ENCODE data around the gene MORN1.

MORN1 gene

DNA sequence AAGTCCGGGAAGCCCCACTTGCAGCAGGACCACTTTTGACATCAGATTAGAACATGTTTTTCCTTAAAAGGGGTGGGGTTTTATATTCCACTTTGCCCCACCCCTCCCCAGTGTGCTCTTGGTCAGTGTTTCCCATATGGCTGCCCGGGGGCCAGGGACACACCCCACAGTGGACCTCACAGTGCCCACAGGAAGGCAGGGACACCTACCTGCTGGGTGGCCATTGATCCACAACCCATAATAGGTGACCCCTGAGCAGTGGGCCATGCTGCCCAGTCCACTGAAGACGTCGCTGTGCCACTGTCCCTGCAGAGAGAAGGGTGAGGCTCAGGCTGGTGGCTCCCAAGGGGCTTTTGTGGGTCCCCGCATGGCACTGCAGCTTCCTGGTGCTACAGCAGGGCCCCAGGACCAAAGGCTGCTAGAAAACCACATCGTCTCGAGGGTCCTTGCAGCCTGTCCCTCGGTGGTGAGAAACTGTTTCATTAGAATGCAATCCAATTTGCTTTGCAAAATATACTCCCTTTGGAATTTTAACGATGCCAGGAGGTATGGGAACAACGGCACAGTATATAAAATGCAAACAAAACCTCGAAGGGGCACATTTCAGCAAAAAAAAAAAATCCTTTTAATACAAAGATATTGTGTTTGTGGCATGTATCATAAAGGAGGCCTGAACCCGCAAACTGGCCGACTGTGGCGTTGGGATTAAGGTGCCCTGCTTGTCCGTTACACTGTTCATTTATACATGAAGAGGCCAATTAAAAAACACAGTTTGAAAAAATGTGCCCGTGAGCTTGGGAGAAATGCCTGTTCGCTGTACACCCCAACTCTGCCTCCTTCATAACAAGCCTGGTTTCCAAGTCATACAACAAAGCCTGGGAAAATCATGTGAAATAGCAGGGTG lies 16.9 kb downstream of the MORN1 start:
- no peak overlapping the region for H3K9ac ChIP-seq (ENCODE audit: low read length)
- peaks cover 0 to 3% of the 10 kb centered on the region in 2 experiments for H3K27me3 ChIP-seq (ENCODE audit: control insufficient read depth in 1 of 2, insufficient read depth in 1 of 2, low read length in 2 of 2)
- no peak for DNase-seq
- no peak overlapping the region for H4K8ac ChIP-seq (ENCODE audit: low read length)
- no peak overlapping the region for H2BK120ac ChIP-seq (ENCODE audit: low read depth, low read length)
- H2AK5ac ChIP-seq (ENCODE audit: low read length, severe bottlenecking): no peak overlapping the region
- H3K4me2 ChIP-seq (ENCODE audit: low read length, poor library complexity, severe bottlenecking): no peak overlapping the region
- peak overlapping the region; percentile 8 for H2BK15ac ChIP-seq (ENCODE audit: low read depth, poor library complexity, severe bottlenecking)
- no peak overlapping the region for H2BK12ac ChIP-seq (ENCODE audit: low read length in 2 of 2)
- H3K18ac ChIP-seq (ENCODE audit: low read depth in 1 of 2, low read length in 2 of 2): no peak overlapping the region
- no peak overlapping the region for H3K14ac ChIP-seq (ENCODE audit: low read length in 2 of 2)
- H3K4me1 ChIP-seq (ENCODE audit: control insufficient read depth, insufficient read depth, low read depth, low read length): peaks cover 13% of the 10 kb centered on the region
- H3K4me3 ChIP-seq (ENCODE audit: insufficient read depth in 1 of 2, low read depth in 1 of 2, low read length in 2 of 2): no peak overlapping the region
- H4K91ac ChIP-seq (ENCODE audit: low read length): no peak overlapping the region
- 85% methylated on average over 15 of the region's 17 CpGs for WGBS
- no peak overlapping the region for H3K4ac ChIP-seq (ENCODE audit: low read depth in 1 of 2, low read length in 2 of 2)
- H3K27ac ChIP-seq (ENCODE audit: low read length, poor library complexity, severe bottlenecking): no peak overlapping the region
- H3K9me3 ChIP-seq (ENCODE audit: control insufficient read depth, low read length): no peaks in the 10 kb centered on the region
- H2AFZ ChIP-seq (ENCODE audit: low read depth, low read length): no peak overlapping the region
- H3K36me3 ChIP-seq (ENCODE audit: control insufficient read depth in 1 of 2, insufficient read depth in 2 of 2, low read depth in 1 of 2, low read length in 2 of 2): peaks cover 0 to 3% of the 10 kb centered on the region in 2 experiments
- H2BK5ac ChIP-seq (ENCODE audit: low read depth, low read length, poor library complexity, severe bottlenecking): no peak overlapping the region
- no peak overlapping the region for H3K23ac ChIP-seq (ENCODE audit: low read length in 2 of 2)
- no peaks in the 10 kb centered on the region for H3K79me1 ChIP-seq (replicated peaks; ENCODE audit: low read length, poor library complexity, severe bottlenecking)

DNA sequence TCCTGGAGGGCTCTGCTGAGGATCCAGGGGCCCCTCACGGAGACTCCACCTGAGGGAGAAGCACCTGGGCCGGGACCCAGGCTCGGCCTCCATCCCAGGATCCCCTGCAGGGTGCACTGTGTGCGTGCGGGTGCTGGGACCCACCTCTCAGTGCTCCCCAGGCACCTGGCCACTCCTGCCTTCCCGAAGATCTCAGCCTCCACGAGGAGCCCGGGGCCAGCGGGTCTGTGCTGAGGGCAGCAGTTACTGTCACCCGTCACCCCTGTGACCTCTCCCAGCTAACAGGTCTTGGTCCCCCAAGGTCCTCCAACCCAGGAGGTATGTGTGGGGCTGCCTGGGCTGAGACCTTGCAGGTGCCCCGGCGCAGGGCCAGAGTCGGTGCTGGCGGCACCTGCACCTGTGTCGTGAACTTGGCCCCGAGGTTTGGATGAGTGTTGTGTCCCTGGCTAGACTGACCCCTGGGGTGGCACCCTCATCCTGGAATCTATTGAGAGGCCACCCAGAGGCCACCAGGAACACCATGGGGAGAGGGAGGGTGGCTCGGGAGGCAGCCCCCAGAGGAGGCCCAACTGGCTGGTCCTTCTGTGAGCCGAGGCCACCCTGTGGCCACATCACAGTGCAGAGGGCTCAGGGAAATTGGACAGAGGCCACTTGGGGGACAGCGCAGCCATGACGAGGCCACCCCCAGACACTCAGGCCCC lies 17.7 kb downstream of the MORN1 start:
- H3K9me3 ChIP-seq (ENCODE audit: control insufficient read depth, low read length): no peaks in the 10 kb centered on the region
- no peak overlapping the region for H3K9ac ChIP-seq (ENCODE audit: low read length)
- H3K79me1 ChIP-seq (replicated peaks; ENCODE audit: low read length, poor library complexity, severe bottlenecking): no peaks in the 10 kb centered on the region
- no peak overlapping the region for H2BK120ac ChIP-seq (ENCODE audit: low read depth, low read length)
- H3K27me3 ChIP-seq (ENCODE audit: control insufficient read depth in 1 of 2, insufficient read depth in 1 of 2, low read length in 2 of 2): peaks cover 0 to 3% of the 10 kb centered on the region in 2 experiments
- no peak overlapping the region for H2AK5ac ChIP-seq (ENCODE audit: low read length, severe bottlenecking)
- no peak overlapping the region for H3K4me2 ChIP-seq (ENCODE audit: low read length, poor library complexity, severe bottlenecking)
- DNase-seq: no peak
- no peak overlapping the region for H3K18ac ChIP-seq (ENCODE audit: low read depth in 1 of 2, low read length in 2 of 2)
- no peak overlapping the region for H2BK5ac ChIP-seq (ENCODE audit: low read depth, low read length, poor library complexity, severe bottlenecking)
- 91% methylated on average over 20 of the region's 20 CpGs for WGBS
- H3K4ac ChIP-seq (ENCODE audit: low read depth in 1 of 2, low read length in 2 of 2): no peak overlapping the region
- H3K36me3 ChIP-seq (ENCODE audit: control insufficient read depth in 1 of 2, insufficient read depth in 2 of 2, low read depth in 1 of 2, low read length in 2 of 2): peaks cover 0 to 3% of the 10 kb centered on the region in 2 experiments
- no peak overlapping the region for H4K8ac ChIP-seq (ENCODE audit: low read length)
- no peak overlapping the region for H3K4me3 ChIP-seq (ENCODE audit: insufficient read depth in 1 of 2, low read depth in 1 of 2, low read length in 2 of 2)
- H3K4me1 ChIP-seq (ENCODE audit: control insufficient read depth, insufficient read depth, low read depth, low read length): peaks cover 13% of the 10 kb centered on the region
- peak overlapping the region; percentile 8 for H2BK15ac ChIP-seq (ENCODE audit: low read depth, poor library complexity, severe bottlenecking)
- H3K14ac ChIP-seq (ENCODE audit: low read length in 2 of 2): no peak overlapping the region
- no peak overlapping the region for H3K23ac ChIP-seq (ENCODE audit: low read length in 2 of 2)
- no peak overlapping the region for H2AFZ ChIP-seq (ENCODE audit: low read depth, low read length)
- no peak overlapping the region for H3K27ac ChIP-seq (ENCODE audit: low read length, poor library complexity, severe bottlenecking)
- no peak overlapping the region for H4K91ac ChIP-seq (ENCODE audit: low read length)
- no peak overlapping the region for H2BK12ac ChIP-seq (ENCODE audit: low read length in 2 of 2)

DNA sequence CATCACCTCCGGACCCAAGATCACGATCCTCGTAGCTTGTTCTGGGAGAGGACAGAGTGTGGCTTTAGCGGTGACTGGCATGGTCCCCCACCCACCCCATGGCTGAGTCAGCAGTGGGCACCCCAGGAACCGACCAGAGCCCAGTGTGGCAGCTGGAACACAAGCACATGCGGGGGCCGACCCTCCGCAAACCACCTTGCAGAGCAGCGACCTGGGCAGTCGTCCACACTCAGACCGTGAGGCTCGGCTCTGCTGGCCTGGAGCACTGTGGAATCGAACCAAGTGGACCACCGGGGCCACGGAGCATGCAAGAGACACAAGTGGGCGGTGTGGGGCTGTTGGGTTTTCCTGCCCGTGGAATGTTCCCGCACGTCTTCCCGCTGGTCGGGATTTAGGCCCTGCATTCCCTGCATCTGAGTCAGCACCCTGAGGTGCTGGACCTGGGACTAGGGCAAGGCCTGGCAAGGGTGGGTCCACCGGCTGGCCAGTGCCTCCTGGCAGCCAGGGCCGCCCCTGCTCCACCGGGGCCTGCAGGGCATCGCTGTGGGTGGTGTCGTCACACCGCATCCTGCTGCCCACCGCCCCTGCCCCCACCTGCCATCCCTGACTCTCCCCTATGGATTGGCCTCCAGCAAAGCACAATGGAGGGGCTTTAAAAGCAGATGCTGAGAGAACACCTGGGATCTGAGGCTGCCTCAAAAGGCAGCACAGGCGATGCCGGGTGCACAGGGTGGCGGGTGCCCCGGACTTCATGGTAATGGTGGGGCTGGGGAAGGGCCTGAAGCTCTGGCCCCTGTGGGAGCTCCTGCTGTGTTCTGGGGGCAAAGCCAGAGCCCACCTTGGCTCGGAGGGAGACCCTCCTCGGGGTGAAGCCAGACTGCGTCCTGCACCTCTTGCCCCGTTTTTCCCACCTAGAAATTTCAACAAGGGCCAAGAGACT lies 18.5 kb downstream of the MORN1 start:
- Histone ChIP-seq H4K8ac (ENCODE audit: low read length) (no peak overlapping the region), H4K91ac (ENCODE audit: low read length) (peak overlapping the region; percentile 36), H3K23ac (ENCODE audit: low read length in 2 of 2) (no peak overlapping the region), H2BK15ac (ENCODE audit: low read depth, poor library complexity, severe bottlenecking) (no peak overlapping the region), H3K14ac (ENCODE audit: low read length in 2 of 2) (no peak overlapping the region), H3K4ac (ENCODE audit: low read depth in 1 of 2, low read length in 2 of 2) (no peak overlapping the region), H3K79me1 (replicated peaks; ENCODE audit: low read length, poor library complexity, severe bottlenecking) (no peaks in the 10 kb centered on the region), H2AK5ac (ENCODE audit: low read length, severe bottlenecking) (no peak overlapping the region), H3K4me3 (ENCODE audit: insufficient read depth in 1 of 2, low read depth in 1 of 2, low read length in 2 of 2) (no peak overlapping the region), H2BK120ac (ENCODE audit: low read depth, low read length) (no peak overlapping the region), H3K27me3 (ENCODE audit: control insufficient read depth in 1 of 2, insufficient read depth in 1 of 2, low read length in 2 of 2) (peaks cover 0 to 3% of the 10 kb centered on the region in 2 experiments), H3K36me3 (ENCODE audit: control insufficient read depth in 1 of 2, insufficient read depth in 2 of 2, low read depth in 1 of 2, low read length in 2 of 2) (peaks cover 0 to 3% of the 10 kb centered on the region in 2 experiments), H3K4me2 (ENCODE audit: low read length, poor library complexity, severe bottlenecking) (no peak overlapping the region), H3K4me1 (ENCODE audit: control insufficient read depth, insufficient read depth, low read depth, low read length) (peaks cover 13% of the 10 kb centered on the region), H3K18ac (ENCODE audit: low read depth in 1 of 2, low read length in 2 of 2) (no peak overlapping the region), H2BK12ac (ENCODE audit: low read length in 2 of 2) (no peak overlapping the region), H3K27ac (ENCODE audit: low read length, poor library complexity, severe bottlenecking) (no peak overlapping the region), H2AFZ (ENCODE audit: low read depth, low read length) (no peak overlapping the region), H3K9me3 (ENCODE audit: control insufficient read depth, low read length) (no peaks in the 10 kb centered on the region), H2BK5ac (ENCODE audit: low read depth, low read length, poor library complexity, severe bottlenecking) (no peak overlapping the region), H3K9ac (ENCODE audit: low read length) (no peak overlapping the region)
- WGBS: 88% methylated on average over 32 of the region's 36 CpGs
- DNase-seq: no peak
